Peyer's patch (tissue), 4 donors: Measurements from ENCODE around the gene GNAT2. TPM values are rescaled to one million over a fixed set of nuclear protein-coding genes. Genes with fewer than 3 reads are reported as not detected.

ENCODE experiments used
- DNase-seq, 3 donors: peaks; one replicate each; pipeline ENCODE4 v3.0.0-alpha.2; 2017 to 2019
- H3K27ac ChIP-seq, 4 donors: fragments of 200-600 bp; sonication (generic); one replicate each; pipeline ENCODE4 v1.5.1; 2016 to 2019
- H3K27me3 ChIP-seq, 2 donors: fragments of 200-600 bp; sonication (generic); one replicate each; pipeline ENCODE4 v1.5.1; 2019
- H3K36me3 ChIP-seq, 3 donors: fragments of 200-600 bp; sonication (generic); one replicate each; pipeline ENCODE4 v1.5.1; 2016 to 2019
- H3K4me1 ChIP-seq, 4 donors: fragments of 200-600 bp; sonication (generic); one replicate each; pipeline ENCODE4 v1.5.1; 2016 to 2019
- H3K4me3 ChIP-seq, 4 donors: fragments of 200-600 bp; sonication (generic); 1 replicate in 3 of 4; 2 replicates in 1 of 4; pipeline ENCODE4 v1.5.1; 2016 to 2019; ENCODE audit warnings: mild to moderate bottlenecking in 1 of 4
- H3K9me3 ChIP-seq, 4 donors: fragments of 200-600 bp; sonication (generic); one replicate each; pipeline ENCODE4 v1.5.1; 2016 to 2019; ENCODE audit warnings: mild to moderate bottlenecking in 1 of 4
- POLR2A ChIP-seq, 2 donors: fragments of 450-650 bp; IDR thresholded peaks; one replicate each; pipeline ENCODE4 v1.5.1; 2017; ENCODE audit warnings: antibody characterized with exemption in 2 of 2, mild to moderate bottlenecking in 2 of 2, moderate library complexity in 2 of 2
- total RNA-seq, 4 donors: library from RNA; depleted of rRNA; stranded (reverse); fragments of >200 nt; gene quantifications; one replicate each; pipeline ENCODE4 v1.1.0, GENCODE V29; 2016
- TF ChIP-seq, protein P1 (sequence below), 6 experiments: fragments of 450-650 bp in 4 of 6; fragments of 200-600 bp in 2 of 6; sonication (generic) in 1 of 6; IDR thresholded peaks; one replicate each; pipeline ENCODE4 v1.5.1; 2017 to 2019; ENCODE audit warnings: antibody characterized with exemption in 6 of 6, mild to moderate bottlenecking in 3 of 6, moderate library complexity in 1 of 6

Gene GNAT2
- total RNA-seq, 4 donors from 2014 or later, result not detected

DNA sequence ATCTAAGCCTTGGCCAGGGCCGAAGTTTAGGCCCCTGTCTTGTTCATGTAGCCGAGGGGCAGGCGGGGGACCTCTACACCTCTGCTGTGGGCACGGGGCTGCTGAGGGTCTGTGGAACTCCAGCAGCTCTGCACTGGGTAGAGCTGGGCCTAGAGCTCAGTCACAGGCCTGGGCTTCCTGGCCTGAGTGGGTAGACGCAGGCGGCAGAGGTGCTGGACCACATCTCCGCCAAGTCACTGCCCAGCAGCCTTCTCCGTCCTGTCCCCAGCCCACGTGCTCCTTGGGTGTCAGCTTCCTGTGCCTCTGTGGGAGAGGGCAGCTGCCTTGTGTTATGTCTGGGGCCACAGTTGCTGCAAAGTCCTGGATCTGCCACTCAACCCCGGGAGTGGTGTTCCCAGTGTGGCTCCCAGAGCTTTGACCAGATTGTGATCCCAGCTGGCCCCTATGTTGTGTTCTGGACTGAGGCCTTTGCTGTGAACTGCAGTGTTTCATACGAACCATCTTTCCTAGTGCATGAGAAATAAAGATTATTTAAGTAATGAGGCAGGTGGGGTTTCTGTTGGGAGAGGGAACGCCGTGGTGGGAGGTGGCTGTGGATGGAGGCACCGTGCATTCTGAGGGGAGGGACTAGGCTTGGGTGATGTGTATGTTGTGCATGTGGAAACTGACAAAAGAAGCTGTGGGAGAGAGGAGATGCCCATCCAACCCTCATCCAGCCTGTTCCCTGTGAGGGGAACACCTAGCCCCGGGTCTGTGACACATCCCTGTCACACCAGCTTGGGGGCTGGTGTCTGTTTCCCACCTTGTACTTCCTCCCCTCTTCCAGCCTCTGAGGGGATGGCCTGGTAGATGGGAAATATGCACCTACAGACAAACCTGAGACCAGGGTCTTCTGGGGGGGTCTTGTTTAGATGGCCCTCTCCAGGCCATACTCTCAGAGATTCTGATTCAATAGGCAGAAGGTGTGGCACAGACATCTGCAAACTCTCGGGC is 12.4 kb upstream of the GNAT2 start:
- TF ChIP-seq, protein P1, sequence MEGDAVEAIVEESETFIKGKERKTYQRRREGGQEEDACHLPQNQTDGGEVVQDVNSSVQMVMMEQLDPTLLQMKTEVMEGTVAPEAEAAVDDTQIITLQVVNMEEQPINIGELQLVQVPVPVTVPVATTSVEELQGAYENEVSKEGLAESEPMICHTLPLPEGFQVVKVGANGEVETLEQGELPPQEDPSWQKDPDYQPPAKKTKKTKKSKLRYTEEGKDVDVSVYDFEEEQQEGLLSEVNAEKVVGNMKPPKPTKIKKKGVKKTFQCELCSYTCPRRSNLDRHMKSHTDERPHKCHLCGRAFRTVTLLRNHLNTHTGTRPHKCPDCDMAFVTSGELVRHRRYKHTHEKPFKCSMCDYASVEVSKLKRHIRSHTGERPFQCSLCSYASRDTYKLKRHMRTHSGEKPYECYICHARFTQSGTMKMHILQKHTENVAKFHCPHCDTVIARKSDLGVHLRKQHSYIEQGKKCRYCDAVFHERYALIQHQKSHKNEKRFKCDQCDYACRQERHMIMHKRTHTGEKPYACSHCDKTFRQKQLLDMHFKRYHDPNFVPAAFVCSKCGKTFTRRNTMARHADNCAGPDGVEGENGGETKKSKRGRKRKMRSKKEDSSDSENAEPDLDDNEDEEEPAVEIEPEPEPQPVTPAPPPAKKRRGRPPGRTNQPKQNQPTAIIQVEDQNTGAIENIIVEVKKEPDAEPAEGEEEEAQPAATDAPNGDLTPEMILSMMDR (IDR thresholded peaks at IDR 0.05), result no peak
- DNase-seq, result no peak
- Histone ChIP-seq H3K4me1 (peaks cover 0 to 30% (median 5%) of the 10 kb centered on the region in 4 donors), H3K9me3 (no peaks in the 10 kb centered on the region), H3K27ac (no peak overlapping the region), H3K4me3 (no peak overlapping the region), H3K27me3 (no peaks in the 10 kb centered on the region), H3K36me3 (peaks cover 0 to 47% (median 0%) of the 10 kb centered on the region in 3 donors)

DNA sequence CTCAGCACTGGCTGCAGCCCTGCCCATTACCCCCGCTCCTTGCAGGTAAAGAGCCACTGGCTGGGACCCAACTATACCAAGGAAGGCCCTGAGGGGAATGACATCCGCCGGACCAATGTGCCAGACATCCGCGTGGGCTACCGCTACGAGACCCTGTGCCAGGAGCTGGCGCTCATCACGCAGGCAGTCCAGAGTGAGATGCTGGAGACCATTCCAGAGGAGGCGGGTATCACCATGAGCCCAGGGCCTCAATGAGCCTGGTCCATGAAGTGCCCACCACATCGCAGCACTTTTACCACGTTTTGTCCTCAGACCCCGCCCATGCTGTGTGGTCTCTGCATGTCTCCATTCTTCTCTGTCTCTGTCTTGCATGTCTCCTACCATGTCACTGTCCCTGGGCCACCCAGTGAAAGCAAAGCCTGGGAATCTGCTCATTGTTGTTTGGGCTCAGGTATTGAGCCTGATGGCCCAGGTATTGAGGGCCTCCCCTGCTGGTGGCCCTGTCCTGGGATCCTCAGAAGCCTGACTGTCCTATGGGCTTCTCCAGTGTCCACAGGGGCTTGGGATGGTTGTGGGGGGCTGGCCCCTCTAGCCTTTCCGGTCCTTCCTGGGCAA is 11.6 kb upstream of the GNAT2 start:
- no peaks in the 10 kb centered on the region for H3K9me3 ChIP-seq
- peaks cover 0 to 55% (median 0%) of the 10 kb centered on the region in 3 donors for H3K36me3 ChIP-seq
- H3K4me1 ChIP-seq, result peaks cover 0 to 22% (median 3%) of the 10 kb centered on the region in 4 donors
- TF ChIP-seq, protein P1 (IDR thresholded peaks at IDR 0.05), result no peak
- TF ChIP-seq POLR2A (IDR thresholded peaks at IDR 0.05), result no peak
- no peak overlapping the region for H3K27ac ChIP-seq
- no peak for DNase-seq
- no peaks in the 10 kb centered on the region for H3K27me3 ChIP-seq
- no peak overlapping the region for H3K4me3 ChIP-seq

- peak in 2 of 3 donors; percentile 46 to 49 for DNase-seq
- no peaks in the 10 kb centered on the region for H3K9me3 ChIP-seq
- peaks cover 0 to 56% (median 0%) of the 10 kb centered on the region in 3 donors for H3K36me3 ChIP-seq
- H3K4me1 ChIP-seq, result peaks cover 0 to 20% (median 2%) of the 10 kb centered on the region in 4 donors
- H3K27me3 ChIP-seq, result no peaks in the 10 kb centered on the region
- no peak overlapping the region for H3K4me3 ChIP-seq
- no peak overlapping the region for H3K27ac ChIP-seq
- TF ChIP-seq POLR2A (IDR thresholded peaks at IDR 0.05), result no peak
- TF ChIP-seq, protein P1 (IDR thresholded peaks at IDR 0.05), result peak in 2 of 6 experiments; percentile 50 to 54
These were observed 10.9 kb upstream of the GNAT2 start for GRCh38 chr1:109630081-109630897.

DNA sequence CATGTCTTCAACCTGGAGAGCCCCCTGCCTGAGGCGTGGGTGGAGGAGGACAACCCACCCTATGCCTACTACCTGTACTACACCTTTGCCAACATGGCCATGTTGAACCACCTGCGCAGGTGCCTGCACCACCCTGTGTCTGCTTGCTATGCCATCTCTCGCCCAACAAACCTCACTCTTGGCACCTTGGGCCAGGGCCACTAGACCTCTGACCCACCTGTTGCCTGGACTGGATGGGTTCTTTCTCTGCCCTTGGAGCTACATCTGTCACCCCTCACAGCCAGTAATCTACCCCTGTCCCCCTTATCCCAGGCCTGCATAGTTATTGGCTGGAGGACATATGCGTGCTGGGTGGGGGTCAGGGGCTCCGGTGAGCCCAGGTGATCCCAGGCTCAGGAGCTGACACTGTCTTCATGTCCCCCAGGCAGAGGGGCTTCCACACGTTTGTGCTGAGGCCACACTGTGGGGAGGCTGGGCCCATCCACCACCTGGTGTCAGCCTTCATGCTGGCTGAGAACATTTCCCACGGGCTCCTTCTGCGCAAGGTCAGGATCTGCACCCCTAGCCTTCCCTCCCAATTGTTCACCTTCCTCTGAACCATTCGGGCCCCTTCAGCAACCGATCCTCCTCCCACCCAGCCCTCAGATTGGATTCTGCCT is 10.1 kb upstream of the GNAT2 start:
- Histone ChIP-seq H3K4me1 (peaks cover 0 to 27% (median 3%) of the 10 kb centered on the region in 4 donors), H3K27me3 (no peaks in the 10 kb centered on the region), H3K9me3 (no peaks in the 10 kb centered on the region), H3K27ac (no peak overlapping the region), H3K4me3 (no peak overlapping the region), H3K36me3 (peaks cover 0 to 56% (median 0%) of the 10 kb centered on the region in 3 donors)
- TF ChIP-seq POLR2A (IDR thresholded peaks at IDR 0.05), result no peak
- no peak for DNase-seq

DNA sequence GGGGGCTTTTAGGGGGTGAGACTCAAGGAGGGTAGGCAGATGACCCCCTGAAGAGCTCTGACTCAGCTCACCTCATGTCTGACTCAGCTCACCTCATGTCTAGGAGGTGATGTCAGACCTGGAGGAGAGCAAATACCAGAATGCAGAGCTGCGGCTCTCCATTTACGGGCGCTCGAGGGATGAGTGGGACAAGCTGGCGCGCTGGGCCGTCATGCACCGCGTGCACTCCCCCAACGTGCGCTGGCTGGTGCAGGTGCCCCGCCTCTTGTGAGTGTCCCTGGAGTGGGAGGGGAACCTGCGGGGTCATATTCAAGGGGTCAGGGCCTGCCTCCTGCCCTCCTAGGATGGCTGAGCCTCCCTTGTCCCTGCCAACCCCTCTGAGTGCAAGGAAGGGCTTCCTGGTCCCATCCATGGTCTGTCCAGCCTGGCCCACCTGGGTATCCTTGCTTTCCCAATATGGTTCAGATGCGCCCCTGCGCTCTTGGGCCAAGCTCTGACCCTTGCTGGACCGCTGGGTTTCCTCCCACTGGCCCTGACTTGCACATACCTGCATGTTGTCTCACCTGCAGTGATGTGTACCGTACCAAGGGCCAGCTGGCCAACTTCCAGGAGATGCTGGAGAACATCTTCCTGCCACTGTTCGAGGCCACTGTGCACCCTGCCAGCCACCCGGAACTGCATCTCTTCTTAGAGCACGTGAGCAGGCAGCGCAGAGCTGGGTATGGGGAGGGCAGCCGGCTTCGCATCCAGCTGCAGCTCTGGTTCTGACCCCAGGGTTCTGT is 9.3 kb upstream of the GNAT2 start:
- Histone ChIP-seq H3K9me3 (no peaks in the 10 kb centered on the region), H3K4me3 (no peak overlapping the region), H3K4me1 (peaks cover 3 to 35% (median 8%) of the 10 kb centered on the region in 4 donors), H3K27me3 (no peaks in the 10 kb centered on the region), H3K36me3 (peaks cover 0 to 56% (median 0%) of the 10 kb centered on the region in 3 donors), H3K27ac (no peak overlapping the region)
- DNase-seq, result no peak
- TF ChIP-seq, protein P1 (IDR thresholded peaks at IDR 0.05), result no peak
